Islet precursor cell (in vitro differentiated cells): ENCODE results near the gene TNFAIP1.
"Not testable (repeated sequence)": the region's sequence is repeated elsewhere in the genome, so short reads cannot be mapped to it uniquely, and the experiment has no call there.

Experiments
- DNase-seq: peaks from one replicate; pipeline ENCODE4 v3.0.0-alpha.2; 2018

TNFAIP1 gene

GRCh38 chr17:28335201-28335958 lies at the start of gene TNFAIP1, which contains the start of gene IFT20:
Gene TNFAIP1, plus strand, starts transcription at chr17:28335761. Its CDS starts 3,761 bp downstream, at chr17:28339522.
Gene IFT20, minus strand, starts transcription at chr17:28335472. Its CDS starts 3,487 bp downstream, at chr17:28331985.
- peak; percentile 100 for DNase-seq

- no peak for DNase-seq
These were observed 49.6 kb upstream of the TNFAIP1 start for GRCh38 chr17:28285965-28286364.

- DNase-seq: no peak
These were observed 44.9 kb upstream of the TNFAIP1 start for GRCh38 chr17:28290703-28291102.

GRCh38 chr17:28291780-28292330 lies 43.7 kb upstream of the TNFAIP1 start:
- DNase-seq: no peak

- not testable (repeated sequence) for DNase-seq
These were observed 42.7 kb upstream of the TNFAIP1 start for GRCh38 chr17:28292878-28293277.

- no peak for DNase-seq
These were observed 41.6 kb upstream of the TNFAIP1 start for GRCh38 chr17:28293994-28294393.

- no peak for DNase-seq
These were observed 39.6 kb upstream of the TNFAIP1 start for GRCh38 chr17:28295677-28296578.

- no peak for DNase-seq
These were observed 37.1 kb upstream of the TNFAIP1 start for GRCh38 chr17:28298449-28298848.

DNA sequence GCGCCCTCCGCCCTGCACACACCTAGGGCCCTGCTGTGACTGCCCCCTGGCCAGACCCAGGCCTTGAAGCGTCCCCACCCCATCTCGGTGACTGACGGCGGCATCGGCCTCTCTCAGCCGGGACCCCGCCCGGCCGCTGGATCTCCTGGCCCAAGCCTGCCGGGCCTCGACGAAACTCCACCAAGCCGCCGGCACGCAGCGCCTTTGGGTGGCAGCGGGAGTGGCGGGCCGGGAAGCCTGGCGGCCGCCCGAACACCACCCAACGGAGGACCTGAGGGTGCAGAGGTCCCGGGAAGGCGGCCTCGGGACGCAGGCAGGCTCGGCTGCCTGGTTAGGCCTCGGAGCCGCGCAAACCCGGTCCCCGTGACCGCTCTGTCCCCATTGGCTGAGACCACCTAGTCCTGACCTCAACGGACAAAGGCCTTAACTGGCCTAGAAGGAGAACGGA lies 28.6 kb upstream of the TNFAIP1 start:
- peak; percentile 84 for DNase-seq

DNA sequence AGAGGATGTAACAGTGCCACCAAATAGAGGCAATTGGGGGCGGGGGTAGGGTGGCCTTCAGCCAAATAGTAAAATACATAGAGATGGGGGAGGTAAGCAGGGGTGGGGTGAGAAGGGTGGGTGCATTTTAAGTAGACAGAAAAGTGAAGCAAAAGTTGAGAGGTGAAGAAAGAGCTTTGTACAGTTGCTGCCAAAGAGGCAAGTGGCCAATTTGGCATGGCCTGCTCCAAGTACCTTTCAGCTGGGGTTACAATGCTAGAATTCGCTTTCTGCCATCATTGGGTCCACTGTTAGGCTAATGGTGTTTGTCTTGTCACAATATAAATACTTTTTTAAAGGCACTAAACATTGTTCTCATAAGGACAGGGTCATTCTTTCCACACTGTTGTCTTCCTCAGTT lies 21.7 kb upstream of the TNFAIP1 start:
- DNase-seq: no peak

GRCh38 chr17:28315846-28316705 lies 19.5 kb upstream of the TNFAIP1 start:
- no peak for DNase-seq

GRCh38 chr17:28317099-28317965 lies 18.2 kb upstream of the TNFAIP1 start:
- DNase-seq: no peak

GRCh38 chr17:28317966-28318758 lies 17.4 kb upstream of the TNFAIP1 start:
- DNase-seq: peak; percentile 73

DNA sequence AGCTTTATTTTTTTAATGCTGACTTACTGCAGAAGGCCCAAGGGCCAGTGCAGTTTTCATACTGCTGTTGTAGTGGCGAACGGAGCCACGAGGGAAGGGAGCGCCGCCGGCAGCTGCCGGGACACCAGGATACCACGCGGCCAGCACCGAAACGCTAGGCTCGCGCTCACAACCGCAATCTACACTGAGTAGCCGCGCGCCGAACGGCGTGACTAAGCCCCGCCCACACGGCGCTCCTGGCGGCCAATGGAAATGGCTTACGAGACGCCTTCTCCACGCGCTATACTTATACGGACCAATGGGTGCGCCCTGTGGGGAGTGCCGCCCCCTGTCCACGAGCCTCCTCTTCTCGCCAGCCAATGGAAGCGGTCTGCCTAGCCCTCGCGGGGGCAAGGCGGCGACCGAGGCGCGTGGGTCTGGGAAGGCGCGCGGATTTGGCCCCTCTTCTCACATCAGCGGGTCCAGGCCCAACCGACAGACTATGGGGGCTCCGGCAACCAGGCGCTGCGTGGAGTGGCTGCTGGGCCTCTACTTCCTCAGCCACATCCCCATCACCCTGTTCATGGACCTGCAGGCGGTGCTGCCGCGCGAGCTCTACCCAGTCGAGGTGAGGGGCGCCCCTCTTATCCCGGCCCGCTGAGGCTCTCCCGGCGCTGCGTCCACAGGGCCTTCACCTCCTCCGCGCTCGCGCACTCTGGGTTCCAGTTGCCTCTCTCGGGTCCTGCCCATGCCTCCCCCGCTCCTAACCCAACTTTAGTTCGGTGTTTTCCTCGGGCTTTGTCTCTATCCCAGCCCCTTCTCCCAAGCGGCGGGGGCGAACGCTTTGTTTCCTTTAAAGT lies 16.6 kb upstream of the TNFAIP1 start, which contains the start of gene TMEM97:
Gene TMEM97, plus strand, starts transcription at position 442 of the 839 bp plus-strand sequence. Its CDS starts 40 bp downstream, at position 482.
- DNase-seq: peak; percentile 100

- DNase-seq: no peak
These were observed 16.0 kb upstream of the TNFAIP1 start for GRCh38 chr17:28319598-28319935.

- no peak for DNase-seq
These were observed 15.1 kb upstream of the TNFAIP1 start for GRCh38 chr17:28320215-28321061.

DNA sequence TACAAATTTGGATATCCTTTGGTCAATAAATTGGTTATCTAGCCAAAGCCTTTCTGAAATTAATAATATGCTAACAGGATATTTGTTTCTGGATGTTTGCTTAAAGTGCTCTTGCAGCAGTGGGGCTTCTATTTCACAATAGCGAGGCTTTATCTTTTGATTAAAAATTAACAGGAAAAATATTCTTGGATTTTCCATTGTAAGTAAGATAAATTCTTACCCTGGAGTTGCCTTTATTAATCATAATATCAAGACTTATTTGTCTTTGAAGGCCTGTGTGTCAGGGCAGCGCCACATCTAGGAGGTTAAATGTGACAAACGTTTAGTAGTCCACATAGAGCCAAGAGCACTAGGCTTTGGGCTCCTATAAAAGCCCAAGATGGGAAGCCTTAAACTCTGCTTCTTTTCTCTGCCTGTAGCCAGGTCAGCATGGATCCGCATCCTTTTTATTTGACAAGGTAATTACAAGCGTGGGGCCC lies 11.3 kb upstream of the TNFAIP1 start:
- DNase-seq: peak; percentile 29

- DNase-seq: no peak
These were observed 10.8 kb upstream of the TNFAIP1 start for GRCh38 chr17:28324781-28325180.
